Measurements from ENCODE around the gene VPS50.

- TF ChIP-seq CTCF (IDR thresholded peaks at IDR 0.05) (no peak), POLR2AphosphoS5 (IDR thresholded peaks at IDR 0.05) (no peak), EP300 (IDR thresholded peaks at IDR 0.05) (no peak)
Measured at GRCh38 chr7:93194386-93194785, 37.8 kb upstream of the VPS50 start.
